H1 (cell line): ENCODE results near the gene PDK4. TPM values are rescaled to one million over a fixed set of nuclear protein-coding genes. Genes with fewer than 3 reads are reported as not detected.

Experiments used
- CTCF ChIA-PET: fragments of 300-600 bp; sonication (Branson Sonifier 250); formaldehyde crosslinking; loops from one replicate; lab custom pipeline; 2021; ENCODE audit not compliant: partially characterized antibody; lab: Charles Lee
- POLR2A ChIA-PET: fragments of 300-600 bp; sonication (Branson Sonifier 250); formaldehyde crosslinking; loops from one replicate; lab custom pipeline; 2021; ENCODE audit warnings: inconsistent platforms; ENCODE audit not compliant: partially characterized antibody; lab: Charles Lee
- DNase-seq, 2 experiments: peaks; one replicate each; pipeline versions ENCODE4 v3.0.0 to v3.0.0-alpha.2; 2010 to 2022; ENCODE audit warnings: low spot score in 2 of 2, low read depth in 1 of 2, mixed read lengths in 1 of 2
- FAIRE-seq: peaks from 2 replicates; lab custom pipeline; 2011; peaks lifted over from hg19 to GRCh38; lab: Jason Lieb, UNC
- H2AFZ ChIP-seq: 2 replicates; pipeline ENCODE4 v1.8.1; 2012; ENCODE audit warnings: low read length, inconsistent platforms
- H2AK5ac ChIP-seq: 2 replicates; pipeline ENCODE4 v1.6.1; 2013; ENCODE audit warnings: low read depth, low read length
- H2BK120ac ChIP-seq: replicated peaks from 2 replicates; pipeline ENCODE3; 2013; ENCODE audit warnings: low read depth, low read length, inconsistent platforms
- H2BK12ac ChIP-seq: 2 replicates; pipeline ENCODE4 v1.6.1; 2013; ENCODE audit warnings: low read depth, low read length
- H2BK15ac ChIP-seq: 2 replicates; pipeline ENCODE4 v1.6.1; 2013; ENCODE audit warnings: low read length
- H2BK20ac ChIP-seq: 2 replicates; pipeline ENCODE4 v1.6.1; 2013; ENCODE audit warnings: low read length
- H2BK5ac ChIP-seq: 2 replicates; pipeline ENCODE4 v1.6.1; 2013; ENCODE audit warnings: low read depth, low read length
- H3K14ac ChIP-seq: 2 replicates; pipeline ENCODE4 v1.6.1; 2013; ENCODE audit warnings: inconsistent platforms; ENCODE audit not compliant: insufficient read length
- H3K18ac ChIP-seq: 2 replicates; pipeline ENCODE4 v1.6.1; 2013; ENCODE audit warnings: low read length; ENCODE audit errors: extremely low read depth
- H3K23ac ChIP-seq: 2 replicates; pipeline ENCODE4 v1.6.1; 2013; ENCODE audit warnings: inconsistent platforms; ENCODE audit not compliant: insufficient read length
- H3K23me2 ChIP-seq: 2 replicates; pipeline ENCODE4 v1.6.1; 2013; ENCODE audit warnings: low read depth, low read length
- H3K27ac ChIP-seq: 2 replicates; pipeline ENCODE4 v1.6.1; 2011; ENCODE audit warnings: low read depth, low read length, inconsistent platforms
- H3K27me3 ChIP-seq, 4 experiments: replicated peaks in 1 of 4; 1 replicate in 1 of 4; 2 replicates in 3 of 4; pipeline versions ENCODE4 v1.6.1 to v1.8.1; 2011 to 2013; ENCODE audit warnings: low read length in 3 of 4, mild to moderate bottlenecking in 3 of 4, inconsistent platforms in 2 of 4, mixed read lengths in 2 of 4, moderate library complexity in 1 of 4; ENCODE audit not compliant: control insufficient read depth in 3 of 4, insufficient read depth in 3 of 4; ENCODE audit errors: extremely low read depth in 1 of 4
- H3K36me3 ChIP-seq, 4 experiments: 2 replicates each; pipeline versions ENCODE4 v1.6.1 to v1.8.1; 2011 to 2013; ENCODE audit warnings: mild to moderate bottlenecking in 4 of 4, low read length in 3 of 4, moderate library complexity in 2 of 4, control low read depth in 1 of 4, inconsistent platforms in 1 of 4; ENCODE audit not compliant: insufficient read depth in 4 of 4, control insufficient read depth in 2 of 4
- H3K4ac ChIP-seq: replicated peaks from 2 replicates; pipeline ENCODE3; 2013; ENCODE audit warnings: low read length, low read depth, mixed read lengths, inconsistent platforms; ENCODE audit not compliant: insufficient read length
- H3K4me1 ChIP-seq, 4 experiments: replicated peaks in 1 of 4; 1 replicate in 1 of 4; 2 replicates in 3 of 4; pipeline versions ENCODE4 v1.6.1 to v1.8.1; 2011 to 2013; ENCODE audit warnings: low read length in 3 of 4, inconsistent platforms in 2 of 4, mixed read lengths in 1 of 4; ENCODE audit not compliant: insufficient read depth in 4 of 4, control insufficient read depth in 3 of 4
- H3K4me2 ChIP-seq, 2 experiments: 2 replicates each; pipeline versions ENCODE4 v1.6.1 to v1.8.1; 2011 to 2013; ENCODE audit warnings: low read depth in 2 of 2, low read length in 2 of 2, control low read depth in 1 of 2, inconsistent platforms in 1 of 2, mild to moderate bottlenecking in 1 of 2; ENCODE audit not compliant: insufficient read depth in 1 of 2
- H3K4me3 ChIP-seq, 4 experiments: fragments of 200-600, 300-600 bp in 1 of 4; sonication (generic), shearing (Covaris generic), sonication (Bioruptor Twin) in 1 of 4; 2 replicates each; pipeline versions ENCODE4 v1.5.1 to v1.8.1; 2011 to 2016; ENCODE audit warnings: low read length in 4 of 4, low read depth in 3 of 4, control low read depth in 2 of 4, inconsistent platforms in 2 of 4, mild to moderate bottlenecking in 2 of 4, mixed read lengths in 1 of 4, moderate library complexity in 1 of 4; ENCODE audit not compliant: insufficient read depth in 2 of 4; ENCODE audit errors: extremely low read depth in 1 of 4
- H3K56ac ChIP-seq: replicated peaks from 2 replicates; pipeline ENCODE3; 2013; ENCODE audit warnings: low read depth, mild to moderate bottlenecking, mixed read lengths, low read length, inconsistent platforms; ENCODE audit not compliant: insufficient read length
- H3K79me1 ChIP-seq: 2 replicates; pipeline ENCODE4 v1.6.1; 2013; ENCODE audit warnings: low read depth, low read length, control low read depth
- H3K79me2 ChIP-seq, 2 experiments: 2 replicates each; pipeline versions ENCODE4 v1.6.1 to v1.8.1; 2012 to 2013; ENCODE audit warnings: low read length in 2 of 2, mild to moderate bottlenecking in 2 of 2, inconsistent platforms in 1 of 2; ENCODE audit not compliant: insufficient read depth in 2 of 2, control insufficient read depth in 1 of 2
- H3K9ac ChIP-seq, 4 experiments: replicated peaks in 1 of 4; 1 replicate in 1 of 4; 2 replicates in 3 of 4; pipeline versions ENCODE4 v1.6.1 to v1.8.1; 2011 to 2013; ENCODE audit warnings: low read depth in 3 of 4, low read length in 3 of 4, control low read depth in 2 of 4, mild to moderate bottlenecking in 2 of 4, moderate library complexity in 2 of 4, inconsistent platforms in 1 of 4; ENCODE audit errors: extremely low read depth in 1 of 4
- H3K9me3 ChIP-seq, 2 experiments: 2 replicates each; pipeline versions ENCODE4 v1.6.1 to v1.8.1; 2012 to 2013; ENCODE audit warnings: mild to moderate bottlenecking in 2 of 2, moderate library complexity in 2 of 2, control low read depth in 1 of 2, inconsistent platforms in 1 of 2, low read depth in 1 of 2, low read length in 1 of 2, mixed read lengths in 1 of 2; ENCODE audit not compliant: insufficient read depth in 2 of 2
- H4K20me1 ChIP-seq, 2 experiments: replicated peaks in 1 of 2; 2 replicates each; pipeline versions ENCODE3 to v1.8.1; 2011 to 2013; ENCODE audit warnings: inconsistent platforms in 2 of 2, low read length in 2 of 2, mild to moderate bottlenecking in 1 of 2; ENCODE audit not compliant: insufficient read depth in 2 of 2, control insufficient read depth in 1 of 2
- H4K5ac ChIP-seq: 2 replicates; pipeline ENCODE4 v1.6.1; 2013; ENCODE audit warnings: low read length, low read depth, mixed read lengths, inconsistent platforms; ENCODE audit not compliant: insufficient read length
- H4K8ac ChIP-seq: 2 replicates; pipeline ENCODE4 v1.8.0; 2013; ENCODE audit warnings: mild to moderate bottlenecking, moderate library complexity, low read length, inconsistent platforms; ENCODE audit not compliant: insufficient read depth; ENCODE audit errors: extremely low read depth
- H4K91ac ChIP-seq: replicated peaks from 2 replicates; pipeline ENCODE3; 2013; ENCODE audit warnings: low read length, mixed read lengths, inconsistent platforms; ENCODE audit not compliant: insufficient read length
- CEBPB ChIP-seq: IDR thresholded peaks from 2 replicates; pipeline ENCODE4 v1.6.1; 2012; ENCODE audit warnings: low read depth, low read length
- CTCF ChIP-seq, 3 experiments: IDR thresholded peaks; 1 replicate in 2 of 3; 2 replicates in 1 of 3; pipeline versions ENCODE4 v1.5.1 to v1.6.1; 2011; ENCODE audit warnings: low read length in 3 of 3, mild to moderate bottlenecking in 3 of 3, inconsistent platforms in 2 of 3, low read depth in 1 of 3, moderate library complexity in 1 of 3; ENCODE audit not compliant: insufficient read depth in 1 of 3; ENCODE audit errors: control extremely low read depth in 1 of 3
- JUN ChIP-seq: IDR thresholded peaks from 2 replicates; pipeline ENCODE4 v1.6.1; 2011; ENCODE audit warnings: low read depth, mild to moderate bottlenecking, improper control_type of control experiment, low read length
- KDM1A ChIP-seq: fragments of 200-600, 300-600 bp; sonication (generic); IDR thresholded peaks from 2 replicates; pipeline ENCODE4 v1.7.1; 2016; ENCODE audit warnings: mild to moderate bottlenecking, low read length, borderline replicate concordance
- NANOG ChIP-seq: IDR thresholded peaks from 2 replicates; pipeline ENCODE4 v1.6.1; 2011; ENCODE audit warnings: low read length, low read depth, mild to moderate bottlenecking, inconsistent platforms; ENCODE audit not compliant: insufficient read depth, poor library complexity, severe bottlenecking
- NRF1 ChIP-seq: IDR thresholded peaks from 2 replicates; pipeline ENCODE4 v1.6.1; 2011; ENCODE audit warnings: mild to moderate bottlenecking, low read depth, low read length, improper control_type of control experiment
- POLR2AphosphoS5 ChIP-seq: IDR thresholded peaks from 2 replicates; pipeline ENCODE4 v1.6.1; 2011; ENCODE audit warnings: low read depth, low read length
- RFX5 ChIP-seq: IDR thresholded peaks from 2 replicates; pipeline ENCODE4 v1.6.1; 2011; ENCODE audit warnings: low read depth, low read length, improper control_type of control experiment, borderline replicate concordance
- RNF2 ChIP-seq: fragments of 200-900, 300-1000 bp; sonication (generic); IDR thresholded peaks from 2 replicates; pipeline ENCODE4 v1.7.1; 2016; ENCODE audit warnings: borderline replicate concordance, low read depth, mild to moderate bottlenecking, antibody characterized with exemption, low read length; ENCODE audit not compliant: poor library complexity, severe bottlenecking; ENCODE audit errors: missing control alignments
- RXRA ChIP-seq: IDR thresholded peaks from 2 replicates; pipeline ENCODE4 v1.6.1; 2011; ENCODE audit warnings: low read depth, mild to moderate bottlenecking, low read length, moderate library complexity; ENCODE audit not compliant: insufficient read depth
- SIX5 ChIP-seq: IDR thresholded peaks from 2 replicates; pipeline ENCODE4 v1.6.1; 2011; ENCODE audit warnings: mild to moderate bottlenecking, low read depth, low read length
- TCF12 ChIP-seq: IDR thresholded peaks from 2 replicates; pipeline ENCODE4 v1.6.1; 2011; ENCODE audit warnings: low read depth, mild to moderate bottlenecking, low read length
- WGBS, 2 experiments: shearing (Covaris generic) in 1 of 2; methylation state at CpG; one replicate each; pipeline versions ENCODE4 v1.1.6 to v1.1.7; 2013 to 2015; ENCODE audit warnings: low lambda C conversion rate in 2 of 2, mixed read lengths in 2 of 2, inconsistent platforms in 1 of 2, low coverage in 1 of 2, missing lambda C conversion rate in 1 of 2; ENCODE audit not compliant: insufficient replicate concordance in 2 of 2, insufficient coverage in 1 of 2, insufficient read length in 1 of 2; ENCODE audit errors: extremely low coverage in 1 of 2, missing lambda C conversion rate in 1 of 2; 5-methylcytosine and 5-hydroxymethylcytosine counted together
- polyA plus RNA-seq, 7 experiments: library from polyadenylated mRNA; depleted of rRNA in 3 of 7; stranded (reverse) in 5 of 7; unstranded in 2 of 7; fragments of >200 nt in 5 of 7; fragments of 200-250 nt in 2 of 7; gene quantifications; 1 replicate in 5 of 7; 2 replicates in 1 of 7; 4 replicates in 1 of 7; pipeline versions ENCODE4 v1.2.1 to v1.2.3, GENCODE V29; 2011 to 2013; ENCODE audit warnings: missing spikeins in 2 of 7, mixed read lengths in 2 of 7
- total RNA-seq: library from RNA; stranded (reverse); fragmentation: NEBNext Ultra II Directional; extraction: Animal tissue kit (Norgen Biotek cat#: 25700); gene quantifications from 2 replicates; pipeline ENCODE4 v1.2.1, GENCODE V29; 2021

The PDK4 gene
- total and polyA plus RNA-seq, 2 of the 8 experiments (the other 6 are each of a cell fraction or from before 2014, with no cell fraction given), result 0.26 TPM; not detected in 1

- H3K56ac ChIP-seq, result no peak overlapping the region
- FAIRE-seq (no peak), DNase-seq (no peak)
- H2AK5ac ChIP-seq, result no peak overlapping the region
- H2AFZ ChIP-seq, result no peak overlapping the region
- no peaks in the 10 kb centered on the region for H3K79me2 ChIP-seq
- no peak overlapping the region for H3K23ac ChIP-seq
- H3K4me2 ChIP-seq, result no peak overlapping the region
- ChIA-PET CTCF (interaction anchor here (1.2 to 1.7 kb wide), 2 partner anchors 12 to 65 kb away, joined by 3 to 5 read pairs; no protein-coding TSS in a partner anchor), POLR2A (no interaction called here)
- no peak overlapping the region for H3K9ac ChIP-seq
- no peaks in the 10 kb centered on the region for H3K36me3 ChIP-seq
- H3K27me3 ChIP-seq, result no peaks in the 10 kb centered on the region
- WGBS, 2 experiments, result 43% methylated on average over 1 of the region's 1 CpG; no CpG with 5 or more reads in 1 of the 2 experiments
- no peak overlapping the region for H4K8ac ChIP-seq
- H2BK20ac ChIP-seq, result no peak overlapping the region
- H2BK12ac ChIP-seq, result no peak overlapping the region
- H3K23me2 ChIP-seq, result no peaks in the 10 kb centered on the region; the same call in 1 of the 2 replicates
- H3K9me3 ChIP-seq, result no peaks in the 10 kb centered on the region
- H3K79me1 ChIP-seq, result no peaks in the 10 kb centered on the region
- H4K91ac ChIP-seq, result no peak overlapping the region
- H3K18ac ChIP-seq, result no peak overlapping the region
- no peak overlapping the region for H3K4me3 ChIP-seq
- H2BK15ac ChIP-seq, result no peak overlapping the region
- no peaks in the 10 kb centered on the region for H3K4me1 ChIP-seq
- H3K4ac ChIP-seq, result no peak overlapping the region
- no peak overlapping the region for H3K14ac ChIP-seq
- no peak overlapping the region for H2BK120ac ChIP-seq
- no peak overlapping the region for H4K5ac ChIP-seq
- H4K20me1 ChIP-seq, result no peaks in the 10 kb centered on the region
- H2BK5ac ChIP-seq, result no peak overlapping the region
- H3K27ac ChIP-seq, result no peak overlapping the region
- TF ChIP-seq JUN, result no peak
- no peak for TF ChIP-seq CTCF (IDR thresholded peaks at IDR 0.05; ENCODE audit: control extremely low read depth in 1 of 3, insufficient read depth in 1 of 3, low read depth in 1 of 3, low read length in 3 of 3)
- no peak for TF ChIP-seq TCF12
- TF ChIP-seq KDM1A, result no peak
- TF ChIP-seq POLR2AphosphoS5, result no peak
- no peak for TF ChIP-seq NRF1
- TF ChIP-seq SIX5, result no peak
- TF ChIP-seq NANOG, result no peak
- TF ChIP-seq RNF2, result no peak
- no peak for TF ChIP-seq RFX5
- no peak for TF ChIP-seq CEBPB
- TF ChIP-seq RXRA, result no peak
These were observed 27.5 kb upstream of the PDK4 start for GRCh38 chr7:95623788-95624187.
